GM23338 (cell line): ENCODE data around the gene CCDC6. TPM values are rescaled to one million over a fixed set of nuclear protein-coding genes. Genes with fewer than 3 reads are reported as not detected.

Experiments
- ATAC-seq: fragments of 200-7000 bp; cut with Tn5 transposase; 3 replicates; pipeline ENCODE4 v1.9.1; 2020
- DNase-seq: peaks from one replicate; pipeline ENCODE4 v3.0.0-alpha.2; 2015; ENCODE audit warnings: low spot score
- H2AFZ ChIP-seq: fragments of 200-600 bp; sonication (generic); 2 replicates; pipeline ENCODE4 v1.8.0; 2016; ENCODE audit warnings: antibody characterized with exemption, mild to moderate bottlenecking, moderate library complexity
- H3F3A ChIP-seq: fragments of 200-600 bp; sonication (generic); replicated peaks from 2 replicates; pipeline ENCODE4 v1.8.0; 2017; ENCODE audit warnings: antibody characterized with exemption, mixed run types, low read depth
- H3K27ac ChIP-seq: fragments of 200-600 bp; sonication (generic); 2 replicates; pipeline ENCODE4 v1.6.1; 2016; ENCODE audit warnings: low read depth
- H3K27me3 ChIP-seq: fragments of 200-600 bp; sonication (generic); 2 replicates; pipeline ENCODE4 v1.8.0; 2016; ENCODE audit warnings: mild to moderate bottlenecking, mixed run types, moderate library complexity; ENCODE audit not compliant: insufficient read depth
- H3K36me3 ChIP-seq: fragments of 200-600 bp; sonication (generic); 2 replicates; pipeline ENCODE4 v1.8.0; 2016; ENCODE audit warnings: mild to moderate bottlenecking; ENCODE audit not compliant: insufficient read depth
- H3K4me1 ChIP-seq: fragments of 200-600 bp; sonication (generic); 2 replicates; pipeline ENCODE4 v1.8.0; 2016; ENCODE audit warnings: mild to moderate bottlenecking, moderate library complexity; ENCODE audit not compliant: insufficient read depth
- H3K4me2 ChIP-seq: fragments of 200-600 bp; sonication (generic); 2 replicates; pipeline ENCODE4 v1.7.1; 2017; ENCODE audit warnings: mixed run types
- H3K4me3 ChIP-seq: fragments of 200-600 bp; sonication (generic); 2 replicates; pipeline ENCODE4 v1.6.1; 2016; ENCODE audit warnings: mixed run types
- H3K79me2 ChIP-seq: fragments of 200-600 bp; sonication (generic); replicated peaks from 2 replicates; pipeline ENCODE4 v1.8.0; 2017; ENCODE audit warnings: mild to moderate bottlenecking; ENCODE audit not compliant: insufficient read depth
- H3K9me2 ChIP-seq: fragments of 200-600 bp; sonication (generic); 2 replicates; pipeline ENCODE4 v1.8.0; 2017; ENCODE audit not compliant: insufficient read depth
- H4K20me1 ChIP-seq: fragments of 200-600 bp; sonication (generic); replicated peaks from 2 replicates; pipeline ENCODE4 v1.8.0; 2017; ENCODE audit warnings: mild to moderate bottlenecking; ENCODE audit not compliant: insufficient read depth
- H3K27ac Mint-ChIP-seq: 2 replicates; pipeline ENCODE4 v1.8.0; 2020; ENCODE audit warnings: inconsistent platforms, mild to moderate bottlenecking, moderate library complexity, mixed read lengths
- H3K27me3 Mint-ChIP-seq: 3 replicates; pipeline ENCODE4 v1.8.0; 2022; ENCODE audit warnings: low read depth, mild to moderate bottlenecking, moderate library complexity, mixed read lengths, inconsistent platforms; ENCODE audit not compliant: insufficient read depth, poor library complexity
- H3K36me3 Mint-ChIP-seq: 3 replicates; pipeline ENCODE4 v1.8.0; 2021; ENCODE audit warnings: low read depth, mild to moderate bottlenecking, inconsistent platforms, moderate library complexity, mixed read lengths
- H3K4me1 Mint-ChIP-seq: 3 replicates; pipeline ENCODE4 v1.8.0; 2020; ENCODE audit warnings: mild to moderate bottlenecking, inconsistent platforms, mixed read lengths
- H3K4me3 Mint-ChIP-seq: 3 replicates; pipeline ENCODE4 v1.8.0; 2021; ENCODE audit warnings: moderate library complexity, mild to moderate bottlenecking, inconsistent platforms, mixed read lengths
- H3K9me3 Mint-ChIP-seq: 3 replicates; pipeline ENCODE4 v1.8.0; 2020; ENCODE audit warnings: moderate library complexity, mild to moderate bottlenecking, inconsistent platforms, mixed read lengths
- CREB1 ChIP-seq: fragments of 250-450 bp; sonication (Bioruptor Pico); IDR thresholded peaks from 2 replicates; pipeline ENCODE4 v1.5.0; 2020; ENCODE audit warnings: low read depth, mild to moderate bottlenecking, moderate library complexity
- CTCF ChIP-seq, 2 experiments: fragments of 200-600 bp in 1 of 2; sonication (generic) in 1 of 2; conservative IDR thresholded peaks; 2 replicates each; pipeline versions ENCODE4 v1.5.1 to v1.6.1; 2016 to 2017; ENCODE audit warnings: antibody characterized with exemption in 2 of 2, low read depth in 2 of 2, mild to moderate bottlenecking in 2 of 2, moderate library complexity in 1 of 2
- ETS1 ChIP-seq: IDR thresholded peaks from 2 replicates; pipeline ENCODE4 v1.6.1; 2016; ENCODE audit warnings: antibody characterized with exemption
- EZH2 ChIP-seq: fragments of 200-600 bp; sonication (generic); IDR thresholded peaks from one replicate; pipeline ENCODE4 v1.8.0; 2017; ENCODE audit warnings: antibody characterized with exemption, mild to moderate bottlenecking, low read depth; ENCODE audit not compliant: unreplicated experiment
- EZH2phosphoT487 ChIP-seq: fragments of 200-600 bp; sonication (generic); IDR thresholded peaks from one replicate; pipeline ENCODE4 v1.8.1; 2018; ENCODE audit warnings: antibody characterized with exemption; ENCODE audit not compliant: unreplicated experiment
- JUNB ChIP-seq: IDR thresholded peaks from one replicate; pipeline ENCODE4 v1.6.1; 2016; ENCODE audit warnings: antibody characterized with exemption; ENCODE audit not compliant: unreplicated experiment
- NANOG ChIP-seq: IDR thresholded peaks from 2 replicates; pipeline ENCODE4 v1.6.1; 2016; ENCODE audit warnings: antibody characterized with exemption, borderline replicate concordance
- POLR2AphosphoS5 ChIP-seq: IDR thresholded peaks from 2 replicates; pipeline ENCODE4 v1.6.1; 2016; ENCODE audit warnings: antibody characterized with exemption, low read depth
- REST ChIP-seq: IDR thresholded peaks from one replicate; pipeline ENCODE4 v1.6.1; 2018; ENCODE audit warnings: antibody characterized with exemption; ENCODE audit not compliant: unreplicated experiment
- STAT1 ChIP-seq: IDR thresholded peaks from one replicate; pipeline ENCODE4 v1.6.1; 2016; ENCODE audit warnings: antibody characterized with exemption; ENCODE audit not compliant: unreplicated experiment
- ZNF114 ChIP-seq: fragments of 250-450 bp; sonication (Bioruptor Pico); IDR thresholded peaks from 2 replicates; pipeline ENCODE4 v1.5.0; 2020; ENCODE audit warnings: mild to moderate bottlenecking, moderate library complexity
- ZNF331 ChIP-seq: fragments of 250-450 bp; sonication (Bioruptor Pico); IDR thresholded peaks from 2 replicates; pipeline ENCODE4 v1.5.0; 2020; ENCODE audit warnings: low read depth, mild to moderate bottlenecking, moderate library complexity
- ZNF462 ChIP-seq: fragments of 250-450 bp; sonication (Bioruptor Pico); IDR thresholded peaks from 2 replicates; pipeline ENCODE4 v1.5.0; 2020; ENCODE audit warnings: mild to moderate bottlenecking, moderate library complexity
- polyA plus RNA-seq: library from polyadenylated mRNA; unstranded; fragments of >200 nt; fragmentation: Nextera tagmentation; extraction: Ambion mirVana; gene quantifications from 2 replicates; pipeline ENCODE4 v1.2.1, GENCODE V29; 2016
- total RNA-seq: library from RNA; depleted of rRNA; stranded (reverse); fragments of >200 nt; shearing (Covaris generic); gene quantifications from 2 replicates; pipeline ENCODE4 v1.2.3, GENCODE V29; 2014

Gene CCDC6
- total and polyA plus RNA-seq, 2 experiments from 2014 or later: 32.5 to 66.9 TPM

GRCh38 chr10:59770689-59771088, 135.7 kb downstream of the CCDC6 start:
- Mint-ChIP-seq H3K9me3 (peaks cover 54% of the 10 kb centered on the region), H3K4me3 (no peak overlapping the region), H3K27me3 (peaks cover 4% of the 10 kb centered on the region), H3K36me3 (peaks cover 39% of the 10 kb centered on the region), H3K4me1 (no peaks in the 10 kb centered on the region), H3K27ac (no peak overlapping the region)
- no peaks in the 10 kb centered on the region; the same call in 1 of the 2 replicates for H3K36me3 ChIP-seq
- no peaks in the 10 kb centered on the region for H3F3A ChIP-seq
- H3K9me2 ChIP-seq: peaks cover 3% of the 10 kb centered on the region; the same call in 1 of the 2 replicates
- no peaks in the 10 kb centered on the region for H3K4me1 ChIP-seq
- H3K27ac ChIP-seq: no peak overlapping the region
- DNase-seq (no peak), ATAC-seq (no peak)
- no peaks in the 10 kb centered on the region for H3K79me2 ChIP-seq
- TF ChIP-seq CREB1 (CRISPR knock-in tag) (no peak), ZNF462 (CRISPR knock-in tag) (no peak), POLR2AphosphoS5 (no peak), ZNF331 (no peak), EZH2phosphoT487 (no peak), STAT1 (no peak), REST (no peak), ETS1 (no peak), CTCF (conservative IDR thresholded peaks at IDR 0.05; ENCODE audit: low read depth in 2 of 2) (no peak), JUNB (no peak), NANOG (no peak), ZNF114 (CRISPR knock-in tag) (no peak), EZH2 (no peak)
- H3K4me3 ChIP-seq: no peak overlapping the region
- no peak overlapping the region for H2AFZ ChIP-seq
- H3K4me2 ChIP-seq: no peak overlapping the region
- H4K20me1 ChIP-seq: no peaks in the 10 kb centered on the region
- no peaks in the 10 kb centered on the region for H3K27me3 ChIP-seq
